ENCODE measurements around the gene KIAA0513. TPM values are rescaled to one million over a fixed set of nuclear protein-coding genes. Genes with fewer than 3 reads are reported as not detected.

Gene KIAA0513
- total RNA-seq, 1 experiment from 2014 or later: 2.9 TPM

GRCh38 chr16:84985079-84986065 lies 42.2 kb upstream of the KIAA0513 start:
- Histone ChIP-seq H3K27ac (ENCODE audit: low read depth, low read length, poor library complexity, severe bottlenecking) (no peak overlapping the region), H3K4me3 (ENCODE audit: low read depth, low read length, poor library complexity, severe bottlenecking) (no peak overlapping the region), H3K9me3 (ENCODE audit: low read depth, low read length, poor library complexity, severe bottlenecking) (no peaks in the 10 kb centered on the region), H3K36me3 (ENCODE audit: insufficient read depth, low read length, poor library complexity, severe bottlenecking) (peaks cover 34% of the 10 kb centered on the region), H3K27me3 (replicated peaks; ENCODE audit: insufficient read depth, low read depth, low read length, poor library complexity) (no peaks in the 10 kb centered on the region), H3K4me1 (ENCODE audit: insufficient read depth, low read length, poor library complexity, severe bottlenecking) (no peaks in the 10 kb centered on the region)
- ChIA-PET POLR2A (ENCODE audit: low non-redundant PET) (interaction anchor here (0.6 kb wide), 1 partner anchor 9 kb away, joined by 5 read pairs; no protein-coding TSS in a partner anchor), CTCF (interaction anchor here (0.5 kb wide), 1 partner anchor 47 kb away, joined by 3 read pairs; no protein-coding TSS in a partner anchor)
- DNase-seq (ENCODE audit: low spot score): no peak
- TF ChIP-seq EZH2 (IDR thresholded peaks at IDR 0.05; ENCODE audit: borderline replicate concordance, low read depth, low read length, poor library complexity, severe bottlenecking) (no peak), CTCF (conservative IDR thresholded peaks at IDR 0.05; ENCODE audit: low read depth, low read length) (no peak)
- BruUV-seq (replicated peaks): no TSS peak
- intact Hi-C loops (cut with micrococcal nuclease; ENCODE audit: unreplicated experiment): no loop called here

DNA sequence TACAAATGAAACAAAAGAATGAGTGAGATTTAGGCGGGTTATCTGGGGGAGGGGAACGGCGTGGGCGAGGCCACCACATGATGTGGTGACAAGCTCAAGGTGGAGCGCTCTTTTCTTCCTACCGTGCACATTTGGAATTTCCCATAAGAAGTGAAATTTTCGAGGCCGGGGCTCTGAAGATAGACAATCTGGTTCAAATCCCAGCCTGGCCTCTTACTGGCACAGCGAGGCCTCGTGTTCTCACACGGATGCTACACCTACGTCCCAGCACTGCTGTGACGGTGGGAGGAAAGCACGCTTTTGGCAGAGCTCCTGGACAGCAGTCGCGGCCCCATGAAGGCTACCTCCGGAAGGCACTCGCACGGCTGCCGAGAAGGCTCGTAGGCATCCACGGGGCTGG lies 41.5 kb upstream of the KIAA0513 start:
- H3K4me3 ChIP-seq (ENCODE audit: low read depth, low read length, poor library complexity, severe bottlenecking): no peak overlapping the region
- intact Hi-C loops (cut with micrococcal nuclease; ENCODE audit: unreplicated experiment): no loop called here
- no peak for TF ChIP-seq CTCF (conservative IDR thresholded peaks at IDR 0.05; ENCODE audit: low read depth, low read length)
- TF ChIP-seq EZH2 (IDR thresholded peaks at IDR 0.05; ENCODE audit: borderline replicate concordance, low read depth, low read length, poor library complexity, severe bottlenecking): no peak
- BruUV-seq (replicated peaks): no TSS peak
- no peaks in the 10 kb centered on the region for H3K9me3 ChIP-seq (ENCODE audit: low read depth, low read length, poor library complexity, severe bottlenecking)
- H3K27me3 ChIP-seq (replicated peaks; ENCODE audit: insufficient read depth, low read depth, low read length, poor library complexity): no peaks in the 10 kb centered on the region
- no peak overlapping the region for H3K27ac ChIP-seq (ENCODE audit: low read depth, low read length, poor library complexity, severe bottlenecking)
- DNase-seq (ENCODE audit: low spot score): no peak
- CTCF ChIA-PET: interaction anchor here (0.5 kb wide), 1 partner anchor 48 kb away, joined by 3 read pairs; no protein-coding TSS in a partner anchor
- no peaks in the 10 kb centered on the region for H3K4me1 ChIP-seq (ENCODE audit: insufficient read depth, low read length, poor library complexity, severe bottlenecking)
- POLR2A ChIA-PET (ENCODE audit: low non-redundant PET): interaction anchor here (0.6 kb wide), 1 partner anchor 10 kb away, joined by 5 read pairs; no protein-coding TSS in a partner anchor
- H3K36me3 ChIP-seq (ENCODE audit: insufficient read depth, low read length, poor library complexity, severe bottlenecking): peaks cover 36% of the 10 kb centered on the region

- Histone ChIP-seq H3K4me1 (ENCODE audit: insufficient read depth, low read length, poor library complexity, severe bottlenecking) (no peaks in the 10 kb centered on the region), H3K27me3 (replicated peaks; ENCODE audit: insufficient read depth, low read depth, low read length, poor library complexity) (no peaks in the 10 kb centered on the region), H3K36me3 (ENCODE audit: insufficient read depth, low read length, poor library complexity, severe bottlenecking) (peaks cover 31% of the 10 kb centered on the region), H3K9me3 (ENCODE audit: low read depth, low read length, poor library complexity, severe bottlenecking) (no peaks in the 10 kb centered on the region), H3K4me3 (ENCODE audit: low read depth, low read length, poor library complexity, severe bottlenecking) (no peak overlapping the region), H3K27ac (ENCODE audit: low read depth, low read length, poor library complexity, severe bottlenecking) (no peak overlapping the region)
- TF ChIP-seq CTCF (conservative IDR thresholded peaks at IDR 0.05; ENCODE audit: low read depth, low read length) (no peak), EZH2 (IDR thresholded peaks at IDR 0.05; ENCODE audit: borderline replicate concordance, low read depth, low read length, poor library complexity, severe bottlenecking) (no peak)
- no peak for DNase-seq (ENCODE audit: low spot score)
- intact Hi-C loops (cut with micrococcal nuclease; ENCODE audit: unreplicated experiment): no loop called here
- ChIA-PET POLR2A (ENCODE audit: low non-redundant PET) (no interaction called here), CTCF (no interaction called here)
- no TSS peak for BruUV-seq (replicated peaks)
Observed at GRCh38 chr16:84986879-84987278, 40.7 kb upstream of the KIAA0513 start.
